NT2/D1 (cell line): Measurements from ENCODE around the gene NAV2.

Experiments
- DNase-seq: peaks from one replicate; pipeline ENCODE4 v3.0.0-alpha.2; 2011; ENCODE audit warnings: low read depth, low spot score
- H3K27me3 ChIP-seq: 2 replicates; pipeline ENCODE4 v1.6.0; 2011; ENCODE audit warnings: mild to moderate bottlenecking; ENCODE audit not compliant: insufficient read length, insufficient read depth
- H3K36me3 ChIP-seq: 2 replicates; pipeline ENCODE4 v1.6.1; 2011; ENCODE audit warnings: mild to moderate bottlenecking, low read length, mixed read lengths; ENCODE audit not compliant: insufficient read depth, insufficient read length
- H3K4me1 ChIP-seq: 2 replicates; pipeline ENCODE4 v1.5.1; 2011; ENCODE audit not compliant: insufficient read depth, insufficient read length
- H3K4me3 ChIP-seq: 2 replicates; pipeline ENCODE4 v1.5.1; 2011; ENCODE audit warnings: low read depth; ENCODE audit not compliant: insufficient read length
- H3K9ac ChIP-seq: 2 replicates; pipeline ENCODE4 v1.6.0; 2011; ENCODE audit warnings: low read depth; ENCODE audit not compliant: insufficient read length
- H3K9me3 ChIP-seq: 2 replicates; pipeline ENCODE4 v1.5.1; 2011; ENCODE audit warnings: mild to moderate bottlenecking, low read length; ENCODE audit not compliant: insufficient read depth
- SUZ12 ChIP-seq: IDR thresholded peaks from 2 replicates; pipeline ENCODE4 v1.6.1; 2011; ENCODE audit not compliant: insufficient read length, insufficient read depth; ENCODE audit errors: extremely low read depth
- YY1 ChIP-seq: IDR thresholded peaks from 2 replicates; pipeline ENCODE4 v1.6.1; 2011; ENCODE audit not compliant: insufficient read length, insufficient read depth
- ZNF274 ChIP-seq: IDR thresholded peaks from 2 replicates; pipeline ENCODE4 v1.6.1; 2011; ENCODE audit warnings: mild to moderate bottlenecking, low read depth, low read length

NAV2 gene

DNA sequence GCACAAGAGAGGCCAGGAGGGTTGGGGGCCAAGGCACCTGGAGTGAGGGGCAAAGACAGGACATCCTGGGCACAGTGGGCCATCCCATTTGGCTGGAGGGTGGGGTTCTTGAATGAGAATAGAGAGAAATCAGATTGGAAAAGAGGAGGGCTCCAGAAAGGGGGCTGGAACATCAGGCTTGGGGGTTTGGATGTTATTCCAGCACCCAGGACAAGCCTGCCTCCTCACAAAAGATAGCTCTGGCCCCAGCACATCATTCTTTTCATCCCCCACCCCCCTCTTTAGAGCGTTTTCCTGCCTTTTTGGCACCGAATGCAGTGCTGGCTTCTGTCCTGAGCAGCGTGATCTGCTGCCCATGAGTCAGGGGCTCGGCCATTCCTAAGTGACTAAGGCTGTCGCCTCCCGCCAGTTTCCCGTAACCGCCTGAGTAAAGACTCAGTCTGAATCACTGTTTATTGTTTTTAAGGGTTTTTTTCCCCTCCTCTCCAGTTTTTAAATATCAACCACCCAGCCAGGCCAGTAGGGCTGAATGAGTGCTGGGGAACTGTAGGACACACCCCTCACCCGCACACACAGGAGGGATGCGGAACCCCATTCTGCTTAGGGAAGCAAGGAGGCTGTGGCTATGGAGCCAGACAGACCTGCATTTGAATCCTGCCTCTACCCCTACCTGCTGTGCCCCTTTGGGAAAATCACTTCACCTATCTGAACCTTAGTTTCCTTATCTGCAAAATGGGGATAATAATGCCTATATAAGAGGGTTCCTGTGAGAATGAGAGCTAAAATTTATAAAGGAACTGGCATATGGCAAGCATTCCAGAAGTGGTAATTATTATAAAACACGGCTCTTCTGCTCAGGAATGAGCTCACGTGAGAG is 32.4 kb upstream of the NAV2 start:
- H3K4me1 ChIP-seq = peaks cover 4% of the 10 kb centered on the region
- no peak overlapping the region for H3K4me3 ChIP-seq
- H3K27me3 ChIP-seq = peaks cover 12% of the 10 kb centered on the region
- no peak for DNase-seq
- H3K9ac ChIP-seq = peak overlapping the region; percentile 11
- no peaks in the 10 kb centered on the region for H3K36me3 ChIP-seq
- TF ChIP-seq YY1 (no peak), ZNF274 (no peak), SUZ12 (no peak)
- no peaks in the 10 kb centered on the region for H3K9me3 ChIP-seq

GRCh38 chr11:19680829-19681368 is 31.7 kb upstream of the NAV2 start:
- no peak overlapping the region for H3K9ac ChIP-seq
- peaks cover 6% of the 10 kb centered on the region for H3K4me1 ChIP-seq
- H3K4me3 ChIP-seq = no peak overlapping the region
- no peak for DNase-seq
- TF ChIP-seq SUZ12 (no peak), YY1 (no peak), ZNF274 (no peak)
- no peaks in the 10 kb centered on the region for H3K36me3 ChIP-seq
- peaks cover 12% of the 10 kb centered on the region for H3K27me3 ChIP-seq
- no peaks in the 10 kb centered on the region for H3K9me3 ChIP-seq

DNA sequence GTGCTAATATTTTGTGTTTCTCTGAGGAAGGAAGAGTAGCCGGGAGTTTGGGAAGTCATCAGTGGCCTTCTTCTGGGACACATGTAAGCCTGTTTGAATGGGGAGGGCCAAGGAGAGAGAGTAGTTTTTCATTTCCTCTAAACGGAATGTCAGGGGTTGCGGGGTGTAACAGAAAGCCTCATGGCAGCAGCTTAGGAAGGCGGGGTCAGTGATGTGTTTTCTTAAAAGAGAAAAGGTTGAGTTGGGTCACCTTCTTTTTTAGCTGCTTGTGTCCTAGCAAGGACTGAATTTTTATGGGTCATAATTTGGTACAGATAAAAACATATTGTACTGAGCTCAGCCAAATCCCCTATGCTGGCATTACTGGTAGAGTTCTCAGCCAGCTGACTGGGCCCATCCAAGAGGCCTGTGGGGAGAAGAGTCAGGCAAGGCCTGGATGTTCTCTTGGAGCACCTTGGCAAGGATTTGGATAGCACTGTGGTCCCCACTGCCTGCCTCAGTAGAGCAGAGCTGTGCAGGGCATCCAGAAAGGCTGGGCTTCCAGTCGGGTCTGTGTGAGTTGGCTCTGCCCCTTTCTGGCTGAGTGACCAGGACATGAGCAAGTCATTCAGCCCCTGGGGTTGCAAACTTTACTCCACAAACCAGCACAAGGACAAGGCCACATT is 29.4 kb upstream of the NAV2 start:
- no peak for TF ChIP-seq ZNF274
- TF ChIP-seq YY1 = no peak
- TF ChIP-seq SUZ12 = no peak
- Histone ChIP-seq H3K4me1 (peaks cover 3% of the 10 kb centered on the region), H3K9ac (no peak overlapping the region), H3K4me3 (no peak overlapping the region), H3K9me3 (no peaks in the 10 kb centered on the region), H3K27me3 (peaks cover 22% of the 10 kb centered on the region), H3K36me3 (no peaks in the 10 kb centered on the region)
- no peak for DNase-seq

GRCh38 chr11:19683862-19684491 is 28.7 kb upstream of the NAV2 start:
- TF ChIP-seq YY1 (no peak), ZNF274 (no peak), SUZ12 (no peak)
- Histone ChIP-seq H3K27me3 (peaks cover 24% of the 10 kb centered on the region), H3K4me3 (no peak overlapping the region), H3K9ac (no peak overlapping the region), H3K4me1 (peaks cover 3% of the 10 kb centered on the region), H3K36me3 (no peaks in the 10 kb centered on the region), H3K9me3 (no peaks in the 10 kb centered on the region)
- DNase-seq = no peak

- Histone ChIP-seq H3K9me3 (no peaks in the 10 kb centered on the region), H3K4me3 (no peak overlapping the region), H3K9ac (no peak overlapping the region), H3K4me1 (peaks cover 3% of the 10 kb centered on the region), H3K27me3 (peaks cover 29% of the 10 kb centered on the region), H3K36me3 (no peaks in the 10 kb centered on the region)
- no peak for TF ChIP-seq ZNF274
- no peak for TF ChIP-seq YY1
- TF ChIP-seq SUZ12 = no peak
- DNase-seq = no peak
Observed at GRCh38 chr11:19686234-19686633, 26.4 kb upstream of the NAV2 start.

DNA sequence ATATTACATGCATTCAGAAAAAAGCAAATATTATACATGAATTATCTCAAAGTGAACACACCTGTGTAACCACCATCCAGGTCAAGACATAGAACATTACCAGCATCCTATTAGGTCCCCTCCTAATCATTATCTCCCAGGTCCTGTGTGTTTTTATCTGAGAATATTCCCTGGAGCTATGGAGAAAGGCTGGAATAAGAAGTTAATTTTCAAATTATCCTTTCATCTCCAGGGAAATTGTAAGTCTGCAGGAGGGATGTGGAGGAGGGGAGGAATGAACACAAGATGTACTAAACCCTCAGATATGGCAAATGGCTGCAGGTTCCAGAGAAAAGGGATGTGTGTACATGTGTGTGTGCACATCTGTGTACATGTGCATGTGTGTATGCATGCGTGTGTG is 25.2 kb upstream of the NAV2 start:
- no peak overlapping the region for H3K4me3 ChIP-seq
- H3K36me3 ChIP-seq = no peaks in the 10 kb centered on the region
- H3K9ac ChIP-seq = no peak overlapping the region
- no peak for DNase-seq
- peaks cover 3% of the 10 kb centered on the region for H3K4me1 ChIP-seq
- H3K9me3 ChIP-seq = no peaks in the 10 kb centered on the region
- TF ChIP-seq YY1 = no peak
- TF ChIP-seq SUZ12 = no peak
- no peak for TF ChIP-seq ZNF274
- peaks cover 28% of the 10 kb centered on the region for H3K27me3 ChIP-seq

DNA sequence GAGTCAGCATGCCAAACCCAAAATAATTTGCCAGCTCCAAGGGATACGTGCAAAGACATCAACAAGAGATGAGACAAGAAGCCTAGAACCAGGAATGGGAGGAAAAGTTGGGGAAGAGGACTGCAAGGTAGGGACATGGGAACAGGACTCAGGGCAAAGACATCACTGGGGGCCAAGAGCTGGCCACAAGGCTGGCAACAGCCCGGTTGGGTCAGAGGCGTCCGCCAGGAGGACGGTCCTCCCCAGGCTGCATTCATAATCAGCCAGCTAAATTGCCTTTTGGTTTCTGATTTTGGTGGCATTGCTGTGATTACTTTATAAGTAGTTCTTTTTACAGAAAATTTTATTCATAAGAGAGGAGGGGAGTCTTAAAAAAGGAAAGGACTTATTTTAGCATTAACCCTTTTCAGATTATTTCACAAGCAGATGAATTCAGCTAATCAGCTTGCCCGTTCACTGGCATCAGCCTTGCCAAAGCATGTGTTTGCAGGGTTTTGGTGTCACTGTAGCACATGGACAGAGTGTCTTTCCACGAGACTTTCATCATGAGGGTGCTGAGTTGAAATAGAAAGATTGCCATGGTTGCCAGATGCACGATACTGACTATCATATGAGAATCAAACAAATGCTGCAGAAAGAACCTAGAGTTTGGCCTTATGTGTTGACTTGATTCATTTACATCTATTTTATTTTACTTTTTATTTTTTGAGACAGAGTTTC is 23.2 kb upstream of the NAV2 start:
- no peak overlapping the region for H3K9ac ChIP-seq
- peaks cover 3% of the 10 kb centered on the region for H3K4me1 ChIP-seq
- H3K4me3 ChIP-seq = no peak overlapping the region
- peaks cover 23% of the 10 kb centered on the region for H3K27me3 ChIP-seq
- TF ChIP-seq YY1 = no peak
- TF ChIP-seq SUZ12 = no peak
- TF ChIP-seq ZNF274 = no peak
- H3K9me3 ChIP-seq = no peaks in the 10 kb centered on the region
- no peaks in the 10 kb centered on the region for H3K36me3 ChIP-seq
- no peak for DNase-seq
